Osteocyte (in vitro differentiated cells): ENCODE data around the gene S100A11. TPM values are rescaled to one million over a fixed set of nuclear protein-coding genes. Genes with fewer than 3 reads are reported as not detected.
A peak's percentile ranks its signal among the peaks of the same experiment; 100 is the strongest.

Experiments used
- DNase-seq: peaks from one replicate; pipeline ENCODE4 v3.0.0; 2021; ENCODE audit warnings: mixed read lengths; ENCODE audit not compliant: unreplicated experiment; ENCODE audit errors: extremely low spot score
- H3K27ac Mint-ChIP-seq: one replicate; pipeline ENCODE4 v1.8.0; 2021; ENCODE audit warnings: mild to moderate bottlenecking, mixed read lengths; ENCODE audit not compliant: unreplicated experiment
- H3K27me3 Mint-ChIP-seq: one replicate; pipeline ENCODE4 v1.8.0; 2021; ENCODE audit warnings: mixed read lengths; ENCODE audit not compliant: unreplicated experiment
- H3K36me3 Mint-ChIP-seq: one replicate; pipeline ENCODE4 v1.8.0; 2021; ENCODE audit warnings: mixed read lengths; ENCODE audit not compliant: unreplicated experiment
- H3K4me1 Mint-ChIP-seq: one replicate; pipeline ENCODE4 v1.8.0; 2021; ENCODE audit warnings: mixed read lengths; ENCODE audit not compliant: unreplicated experiment
- H3K4me3 Mint-ChIP-seq: one replicate; pipeline ENCODE4 v1.8.0; 2021; ENCODE audit warnings: mild to moderate bottlenecking, moderate library complexity, mixed read lengths; ENCODE audit not compliant: unreplicated experiment
- H3K9me3 Mint-ChIP-seq: one replicate; pipeline ENCODE4 v1.8.0; 2021; ENCODE audit warnings: mixed read lengths; ENCODE audit not compliant: unreplicated experiment
- total RNA-seq: library from RNA; stranded (reverse); gene quantifications from 2 replicates; pipeline ENCODE4 v1.2.1, GENCODE V29; 2021
- TF ChIP-seq, protein P1 (sequence below): fragments of 200-600 bp; sonication (generic); IDR thresholded peaks from 2 replicates; pipeline ENCODE4 v1.5.0; 2021; ENCODE audit warnings: antibody characterized with exemption, mild to moderate bottlenecking, moderate library complexity

The S100A11 gene
- total RNA-seq, 1 donor from 2014 or later, result 446 TPM

DNA sequence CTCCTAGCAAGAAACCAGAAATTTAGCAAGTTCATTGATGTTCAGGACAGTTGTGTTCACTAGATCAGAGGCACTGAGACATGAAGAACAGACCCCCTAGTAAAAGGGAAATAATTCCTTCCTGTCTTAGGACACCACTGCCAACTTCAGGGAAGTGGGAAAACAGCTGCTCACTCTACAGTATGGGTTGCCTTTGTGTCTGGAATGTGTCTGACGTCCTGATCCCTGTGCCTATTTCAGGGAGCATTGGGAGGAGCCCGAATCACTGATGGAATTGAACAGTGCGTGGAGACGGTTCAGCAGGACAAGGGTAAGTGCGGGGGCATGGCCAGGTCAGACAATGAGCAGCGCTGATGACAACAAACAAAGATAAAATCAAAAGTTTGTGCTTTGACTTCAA is 21.0 kb downstream of the S100A11 start:
- TF ChIP-seq, protein P1, sequence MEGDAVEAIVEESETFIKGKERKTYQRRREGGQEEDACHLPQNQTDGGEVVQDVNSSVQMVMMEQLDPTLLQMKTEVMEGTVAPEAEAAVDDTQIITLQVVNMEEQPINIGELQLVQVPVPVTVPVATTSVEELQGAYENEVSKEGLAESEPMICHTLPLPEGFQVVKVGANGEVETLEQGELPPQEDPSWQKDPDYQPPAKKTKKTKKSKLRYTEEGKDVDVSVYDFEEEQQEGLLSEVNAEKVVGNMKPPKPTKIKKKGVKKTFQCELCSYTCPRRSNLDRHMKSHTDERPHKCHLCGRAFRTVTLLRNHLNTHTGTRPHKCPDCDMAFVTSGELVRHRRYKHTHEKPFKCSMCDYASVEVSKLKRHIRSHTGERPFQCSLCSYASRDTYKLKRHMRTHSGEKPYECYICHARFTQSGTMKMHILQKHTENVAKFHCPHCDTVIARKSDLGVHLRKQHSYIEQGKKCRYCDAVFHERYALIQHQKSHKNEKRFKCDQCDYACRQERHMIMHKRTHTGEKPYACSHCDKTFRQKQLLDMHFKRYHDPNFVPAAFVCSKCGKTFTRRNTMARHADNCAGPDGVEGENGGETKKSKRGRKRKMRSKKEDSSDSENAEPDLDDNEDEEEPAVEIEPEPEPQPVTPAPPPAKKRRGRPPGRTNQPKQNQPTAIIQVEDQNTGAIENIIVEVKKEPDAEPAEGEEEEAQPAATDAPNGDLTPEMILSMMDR, result no peak
- Mint-ChIP-seq H3K36me3 (no peaks in the 10 kb centered on the region), H3K27me3 (peaks cover 41% of the 10 kb centered on the region), H3K4me3 (no peak overlapping the region), H3K4me1 (no peaks in the 10 kb centered on the region), H3K27ac (no peak overlapping the region), H3K9me3 (no peaks in the 10 kb centered on the region)
- no peak for DNase-seq

DNA sequence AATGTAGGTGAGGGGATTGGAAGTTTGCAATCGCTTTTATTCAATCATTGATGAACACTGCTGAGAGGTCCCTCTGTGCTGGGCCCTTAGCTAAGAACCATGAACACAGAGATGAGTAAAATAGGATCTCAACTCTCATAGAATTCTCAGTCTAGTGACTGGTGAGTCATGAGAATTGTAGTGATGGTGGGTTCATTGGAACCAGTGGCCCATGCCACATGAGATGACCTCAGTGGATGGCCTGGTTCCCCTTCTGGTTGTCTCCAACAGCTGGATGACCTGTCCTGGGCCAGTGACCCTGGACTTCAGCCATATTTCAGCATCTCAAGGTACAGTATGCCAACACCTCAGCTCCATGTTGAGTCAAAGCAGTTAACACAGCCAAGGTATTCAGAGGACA is 21.9 kb downstream of the S100A11 start:
- Mint-ChIP-seq H3K27ac (no peak overlapping the region), H3K9me3 (no peaks in the 10 kb centered on the region), H3K4me3 (no peak overlapping the region), H3K4me1 (no peaks in the 10 kb centered on the region), H3K27me3 (peaks cover 38% of the 10 kb centered on the region), H3K36me3 (no peaks in the 10 kb centered on the region)
- DNase-seq, result no peak
- TF ChIP-seq, protein P1, result no peak

DNA sequence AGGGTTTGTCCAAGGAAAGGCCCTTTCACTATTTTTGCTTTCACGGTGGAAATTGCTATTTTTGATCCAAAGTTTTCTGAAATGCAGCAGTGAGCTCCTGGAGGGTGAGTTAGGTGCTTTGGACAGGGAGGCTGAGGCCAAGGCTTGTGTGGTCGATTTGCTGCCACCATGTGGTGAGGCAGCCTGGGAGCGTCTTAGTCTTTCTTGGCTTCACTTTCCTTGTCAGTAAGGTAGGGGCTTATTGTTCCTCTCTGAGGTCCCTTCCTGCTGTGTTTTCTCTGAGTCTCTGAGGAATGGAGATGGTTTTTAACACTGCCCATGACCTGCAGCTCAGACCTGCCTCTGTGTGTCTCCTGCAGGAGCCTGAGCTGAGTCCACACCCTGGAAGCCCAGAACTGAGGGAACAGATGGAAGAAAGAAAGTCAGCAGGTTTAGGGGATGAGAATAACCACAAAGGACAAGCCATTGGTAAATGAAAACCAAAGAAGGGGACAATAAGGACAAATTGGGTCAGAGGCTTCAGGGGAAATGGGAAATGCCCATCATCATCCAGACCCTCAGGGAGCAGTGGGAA is 23.1 kb downstream of the S100A11 start:
- TF ChIP-seq, protein P1, result peak; percentile 70
- no peak overlapping the region for H3K27ac Mint-ChIP-seq
- H3K4me3 Mint-ChIP-seq, result no peak overlapping the region
- DNase-seq, result no peak
- no peaks in the 10 kb centered on the region for H3K9me3 Mint-ChIP-seq
- H3K4me1 Mint-ChIP-seq, result no peaks in the 10 kb centered on the region
- no peaks in the 10 kb centered on the region for H3K36me3 Mint-ChIP-seq
- peaks cover 50% of the 10 kb centered on the region for H3K27me3 Mint-ChIP-seq

DNA sequence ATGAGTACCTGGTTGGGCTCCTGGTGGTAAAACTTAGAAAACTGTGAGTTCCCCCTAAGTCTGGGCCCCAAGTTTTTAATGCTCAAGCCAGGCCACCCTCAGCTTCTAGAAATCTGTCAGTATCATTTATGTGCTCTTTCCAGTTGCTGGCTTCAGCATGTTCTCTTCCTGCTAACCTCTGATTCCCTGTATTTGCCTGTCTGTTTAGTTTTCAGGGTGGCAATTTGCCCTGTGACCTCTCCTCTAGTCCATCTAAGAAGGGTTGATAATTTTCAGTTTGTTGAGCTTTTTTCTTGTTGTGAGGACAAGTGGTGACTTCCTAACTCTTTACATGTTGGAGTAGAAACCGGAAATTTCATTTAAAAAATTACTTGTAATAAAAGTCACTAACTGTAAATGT is 27.1 kb downstream of the S100A11 start:
- Mint-ChIP-seq H3K27ac (no peak overlapping the region), H3K27me3 (peaks cover 51% of the 10 kb centered on the region), H3K4me3 (no peak overlapping the region), H3K36me3 (no peaks in the 10 kb centered on the region), H3K4me1 (no peaks in the 10 kb centered on the region), H3K9me3 (no peaks in the 10 kb centered on the region)
- no peak for DNase-seq
- TF ChIP-seq, protein P1, result no peak

DNA sequence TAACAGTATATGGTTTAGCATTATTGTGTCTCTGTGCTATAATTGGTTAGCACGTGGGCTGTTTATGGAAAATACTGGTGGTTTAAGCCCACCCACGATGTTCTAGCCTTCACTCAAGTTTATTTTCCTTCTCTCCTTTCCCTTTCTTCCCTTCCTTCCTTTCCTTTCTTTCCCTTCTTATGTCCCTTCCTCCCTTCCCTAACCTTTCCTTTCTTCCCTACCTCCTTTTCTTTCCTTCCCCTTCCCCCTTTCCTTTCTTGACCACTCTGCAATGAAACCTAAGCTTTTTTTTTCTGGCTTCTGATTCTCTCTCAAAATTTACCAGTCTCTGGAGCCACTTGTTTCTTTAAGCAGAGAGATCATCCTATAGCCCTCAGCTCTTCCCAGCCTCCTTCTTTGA is 29.8 kb downstream of the S100A11 start:
- H3K9me3 Mint-ChIP-seq, result no peaks in the 10 kb centered on the region
- TF ChIP-seq, protein P1, result no peak
- no peak overlapping the region for H3K27ac Mint-ChIP-seq
- no peaks in the 10 kb centered on the region for H3K36me3 Mint-ChIP-seq
- DNase-seq, result no peak
- no peak overlapping the region for H3K4me3 Mint-ChIP-seq
- peaks cover 60% of the 10 kb centered on the region for H3K27me3 Mint-ChIP-seq
- no peaks in the 10 kb centered on the region for H3K4me1 Mint-ChIP-seq
